GM03348 (cell line): ENCODE results near the gene NNMT.

Experiments used
- DNase-seq: peaks from one replicate; pipeline ENCODE4 v3.0.0; 2012; ENCODE audit warnings: low spot score

Gene NNMT

GRCh38 chr11:114284914-114285313 lies 11.3 kb upstream of the NNMT start:
- no peak for DNase-seq

DNA sequence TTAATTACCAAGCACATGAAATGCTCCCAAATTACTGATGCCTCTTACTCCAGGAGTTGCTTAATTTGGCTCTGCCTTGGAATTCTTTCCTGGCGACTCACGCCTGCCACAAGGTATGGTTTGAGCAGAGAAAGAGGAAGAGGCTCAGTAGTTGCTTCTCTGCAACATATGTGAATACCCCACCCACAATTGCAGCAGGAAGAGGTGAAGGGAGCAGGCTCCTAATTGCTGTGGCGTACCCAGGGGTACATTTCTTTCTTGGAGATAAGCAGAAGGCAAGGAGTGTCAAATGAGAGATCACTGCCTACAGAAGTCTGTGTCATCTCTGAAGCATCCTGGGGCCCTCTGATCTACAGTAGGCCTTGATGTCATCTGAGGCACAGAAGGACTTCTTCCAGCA lies 10.6 kb upstream of the NNMT start:
- DNase-seq: peak; percentile 51

GRCh38 chr11:114286229-114286628 lies 10.0 kb upstream of the NNMT start:
- DNase-seq: no peak

DNA sequence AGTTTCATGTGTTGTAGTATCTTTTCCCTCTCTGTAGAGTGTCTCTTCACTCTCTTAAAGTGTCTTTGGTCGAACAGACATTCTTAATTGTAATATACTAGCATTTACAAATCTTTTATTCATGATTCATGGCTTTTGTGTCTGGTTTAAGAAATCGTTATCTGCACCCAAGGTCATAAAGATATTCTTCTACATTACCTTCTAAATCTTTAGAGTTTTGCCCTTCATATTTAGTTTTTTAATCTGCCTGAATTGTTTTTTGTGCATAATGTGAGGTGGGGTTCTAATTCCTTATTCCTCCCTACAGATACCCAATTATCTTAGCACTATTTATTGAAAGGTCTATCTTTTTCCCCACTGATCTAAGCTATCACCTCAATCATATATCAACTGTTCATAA lies 9.0 kb upstream of the NNMT start:
- no peak for DNase-seq

- no peak for DNase-seq
These were observed 8.1 kb upstream of the NNMT start for GRCh38 chr11:114288136-114288535.

GRCh38 chr11:114289779-114290178 lies 6.4 kb upstream of the NNMT start:
- no peak for DNase-seq

DNA sequence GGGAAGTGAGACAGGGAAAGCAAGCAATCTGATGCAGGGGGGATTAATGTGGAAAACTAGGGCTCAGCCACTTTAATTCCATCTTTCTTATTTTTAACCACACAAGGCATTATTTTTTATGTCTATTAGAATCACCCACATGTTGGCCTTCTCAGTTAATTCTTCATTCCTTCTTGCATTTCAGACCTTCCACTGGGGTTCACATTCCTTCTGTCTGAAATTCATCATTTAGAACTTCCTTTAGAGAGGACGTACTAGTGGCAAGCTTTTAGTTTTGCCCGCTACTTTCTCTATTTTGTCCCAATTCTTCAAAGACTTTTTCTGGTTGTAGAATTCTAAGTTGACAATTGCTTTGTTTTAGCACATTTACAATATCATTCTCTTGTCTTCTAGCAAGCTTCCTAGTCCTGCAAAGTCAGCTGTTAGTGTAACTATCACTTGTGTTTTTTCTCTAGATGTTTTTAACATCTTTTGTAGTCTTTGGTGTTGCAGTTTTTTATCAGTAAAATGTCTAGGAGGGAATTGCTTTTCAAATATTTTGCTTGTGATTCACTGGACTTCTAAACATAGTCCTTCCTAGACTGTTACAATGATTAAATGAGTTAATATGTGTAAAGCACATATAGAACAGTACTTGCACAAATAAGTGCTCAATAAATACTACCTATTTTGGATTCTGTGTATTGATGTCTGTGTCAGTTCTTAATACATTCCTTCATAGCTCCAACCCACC lies 5.5 kb upstream of the NNMT start:
- peak; percentile 40 for DNase-seq

GRCh38 chr11:114291381-114291780 lies 4.8 kb upstream of the NNMT start:
- peak; percentile 47 for DNase-seq

GRCh38 chr11:114291842-114292680 lies 4.1 kb upstream of the NNMT start:
- DNase-seq: peak; percentile 57

DNA sequence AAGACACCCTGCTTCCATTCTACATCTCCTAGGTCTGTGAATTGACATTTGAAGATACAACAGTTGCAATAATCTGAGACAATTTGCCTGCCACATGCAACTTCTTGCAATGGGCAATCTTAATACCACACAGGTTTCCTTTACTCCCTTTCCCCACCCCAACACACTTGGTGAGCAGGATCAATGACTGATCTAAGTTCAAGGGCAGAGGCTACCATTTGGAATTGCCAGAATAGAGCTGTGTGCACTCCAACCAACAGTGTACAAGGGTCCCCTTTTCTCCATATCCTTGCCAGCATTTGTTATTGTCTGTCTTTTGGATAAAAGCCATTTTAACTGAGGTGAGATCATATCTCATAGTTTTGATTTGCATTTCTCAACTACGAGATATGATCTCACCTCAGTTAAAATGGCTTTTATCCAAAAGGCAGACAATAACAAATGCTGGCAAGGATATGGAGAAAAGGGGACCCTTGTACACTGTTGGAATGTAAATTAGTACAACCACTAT lies 2.9 kb upstream of the NNMT start:
- DNase-seq: no peak

DNA sequence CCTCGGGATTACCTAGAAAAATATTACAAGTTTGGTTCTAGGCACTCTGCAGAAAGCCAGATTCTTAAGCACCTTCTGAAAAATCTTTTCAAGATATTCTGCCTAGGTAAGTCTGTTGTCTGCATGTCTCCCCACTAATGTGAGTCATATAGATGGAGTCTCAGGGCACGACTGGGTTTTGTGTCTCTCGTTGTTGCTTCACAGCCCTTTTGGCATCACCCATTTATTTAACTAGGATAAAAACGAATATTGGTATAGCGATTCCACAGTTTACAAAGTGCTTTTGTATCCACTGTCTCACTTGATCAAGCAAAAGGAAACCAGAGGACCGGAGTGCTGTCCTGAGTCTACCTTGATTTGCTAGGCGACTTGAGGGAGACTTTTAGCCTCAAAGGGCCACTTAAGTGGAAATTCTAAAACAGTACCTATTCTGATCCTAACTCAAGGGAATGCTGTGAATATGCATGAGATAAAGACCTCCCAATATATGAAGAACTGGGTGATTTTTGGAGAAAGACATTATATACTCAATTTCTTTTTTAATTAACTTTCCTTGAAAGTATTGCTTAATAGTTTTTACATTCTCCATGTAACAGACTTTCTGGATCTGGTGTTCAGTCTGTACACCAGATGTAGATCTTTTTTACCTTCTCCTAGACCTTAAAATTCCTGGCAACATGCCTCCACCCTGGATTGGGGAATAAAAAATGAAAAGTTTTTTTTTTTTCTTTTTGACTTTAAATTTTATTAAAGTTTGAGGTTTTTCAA lies 590 bp downstream of the NNMT start:
- no peak for DNase-seq

GRCh38 chr11:114297806-114298709 lies 1.9 kb downstream of the NNMT start:
- no peak for DNase-seq

GRCh38 chr11:114298710-114299109 lies 2.5 kb downstream of the NNMT start:
- DNase-seq: no peak

DNA sequence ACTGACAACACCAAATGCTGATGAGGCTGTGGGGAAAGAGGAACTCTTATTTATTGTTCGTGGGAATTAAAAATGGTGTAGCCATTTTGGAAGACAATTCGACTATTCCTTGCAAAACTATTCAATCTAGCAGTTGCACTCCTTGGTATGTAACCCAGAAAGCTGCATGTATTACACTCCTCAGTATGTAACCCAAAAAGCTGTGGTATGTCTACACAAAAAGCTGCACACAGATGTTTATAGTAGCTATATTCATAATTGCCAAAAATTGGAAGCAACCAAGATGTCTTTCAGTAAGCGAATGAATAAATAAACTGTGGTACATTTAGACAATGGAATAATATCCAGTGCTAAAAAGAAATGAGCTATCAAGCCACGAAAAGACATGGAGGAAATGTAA lies 4.9 kb downstream of the NNMT start:
- no peak for DNase-seq

DNA sequence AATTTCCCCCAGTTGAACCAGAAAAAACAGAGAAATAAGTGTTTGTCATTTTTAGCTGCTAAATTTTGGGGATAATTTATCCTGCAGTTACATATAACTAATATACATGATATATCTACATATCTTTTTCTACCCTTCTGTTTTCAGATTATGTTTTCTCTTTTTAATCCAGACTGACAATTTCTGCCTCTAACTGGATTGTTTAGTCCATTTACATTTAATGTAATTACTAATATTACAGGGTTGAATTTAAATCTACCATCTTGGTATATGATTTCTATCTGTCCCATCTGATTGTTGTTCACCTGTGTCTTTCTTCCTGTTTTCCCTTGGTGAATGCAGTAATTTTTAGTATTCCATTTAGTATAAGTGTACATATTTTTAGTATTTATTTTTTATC lies 5.7 kb downstream of the NNMT start:
- no peak for DNase-seq

GRCh38 chr11:114302663-114303062 lies 6.5 kb downstream of the NNMT start:
- DNase-seq: no peak

- DNase-seq: no peak
These were observed 7.9 kb downstream of the NNMT start for GRCh38 chr11:114304065-114304464.

DNA sequence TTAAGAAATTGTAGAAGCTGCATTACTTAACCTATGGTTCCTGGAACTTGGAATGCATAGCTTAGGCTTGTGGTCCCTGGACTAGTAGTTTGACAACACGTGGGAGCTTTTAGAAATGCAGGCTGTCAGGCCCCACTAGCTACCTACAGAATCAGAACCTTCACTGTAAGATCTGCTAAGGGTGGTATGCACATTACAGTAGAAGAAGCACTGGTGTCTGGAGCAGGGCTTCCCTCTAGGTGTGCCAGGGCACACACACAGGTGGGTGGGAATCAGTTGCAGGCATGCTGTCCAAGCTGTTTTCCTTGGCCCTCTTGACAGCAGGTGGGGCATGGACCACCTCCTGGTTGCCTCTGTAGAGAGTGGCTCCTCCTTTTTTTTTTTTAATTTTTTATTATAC lies 8.8 kb downstream of the NNMT start:
- DNase-seq: no peak

GRCh38 chr11:114307524-114308203 lies 11.5 kb downstream of the NNMT start:
- DNase-seq: peak; percentile 67

DNA sequence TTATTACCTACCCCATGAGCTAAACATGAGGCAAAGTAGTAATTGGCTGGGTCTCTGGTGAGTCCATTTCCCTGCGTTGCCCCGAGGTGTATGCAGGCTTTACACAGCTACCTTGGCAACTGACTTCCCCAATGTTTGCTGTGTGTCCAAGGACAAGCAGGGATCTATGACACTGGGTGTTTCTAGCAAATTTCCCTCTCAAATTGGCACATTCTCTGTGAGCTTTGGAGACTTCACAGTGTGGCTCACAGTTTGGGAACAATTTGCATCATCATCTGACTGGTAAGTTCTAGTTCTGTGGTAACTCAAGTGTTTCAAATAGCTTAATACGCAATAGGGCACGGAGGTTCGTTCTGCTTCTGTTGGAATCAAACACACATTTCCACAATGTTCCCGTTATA lies 12.5 kb downstream of the NNMT start:
- peak; percentile 26 for DNase-seq

DNA sequence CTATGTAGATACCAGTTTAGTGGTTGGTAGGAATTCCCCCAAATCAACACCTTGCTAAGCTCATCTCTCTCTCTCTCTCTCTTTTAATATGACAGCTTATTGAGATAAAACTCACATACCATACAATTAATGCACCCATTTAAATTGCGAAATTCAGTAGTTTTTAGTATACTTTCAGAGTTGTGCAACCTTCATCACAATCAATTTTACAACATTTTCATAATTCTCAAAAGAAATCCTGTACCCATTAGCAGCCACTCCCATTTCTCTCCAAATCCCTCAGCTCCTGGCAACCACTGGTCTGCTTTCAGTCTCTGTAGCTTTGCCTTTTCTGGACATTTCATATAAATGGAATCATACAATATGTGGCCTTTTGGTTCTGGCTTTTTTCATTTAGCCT lies 13.3 kb downstream of the NNMT start:
- no peak for DNase-seq
